Stimulated activated effector memory CD8-positive, alpha-beta T cell treated with anti-CD3 and anti-CD28 coated beads, Interleukin-12 subunit alpha, Interleukin-12 subunit beta, amount 100 ng/mL, for 72 hours (primary cell): ENCODE results near the gene FAM227B.

ENCODE experiments used
- ATAC-seq: fragments of 150-1000 bp; cut with Tn5 transposase; 2 replicates; pipeline ENCODE4 v1.10.0; 2021
- DNase-seq, 2 donors: peaks; one replicate each; pipeline ENCODE4 v3.0.0; 2021 to 2022; ENCODE audit warnings: low spot score in 2 of 2
- H3K27ac Mint-ChIP-seq: one replicate; pipeline ENCODE4 v1.8.0; 2022; ENCODE audit warnings: mild to moderate bottlenecking, mixed read lengths
- H3K36me3 Mint-ChIP-seq: one replicate; pipeline ENCODE4 v1.8.0; 2022; ENCODE audit warnings: mild to moderate bottlenecking, mixed read lengths
- H3K4me1 Mint-ChIP-seq: one replicate; pipeline ENCODE4 v1.8.0; 2022; ENCODE audit warnings: mixed read lengths
- H3K4me3 Mint-ChIP-seq: one replicate; pipeline ENCODE4 v1.8.0; 2022; ENCODE audit warnings: mild to moderate bottlenecking, mixed read lengths
- H3K9me3 Mint-ChIP-seq: one replicate; pipeline ENCODE4 v1.8.0; 2022; ENCODE audit warnings: mixed read lengths

The FAM227B gene

DNA sequence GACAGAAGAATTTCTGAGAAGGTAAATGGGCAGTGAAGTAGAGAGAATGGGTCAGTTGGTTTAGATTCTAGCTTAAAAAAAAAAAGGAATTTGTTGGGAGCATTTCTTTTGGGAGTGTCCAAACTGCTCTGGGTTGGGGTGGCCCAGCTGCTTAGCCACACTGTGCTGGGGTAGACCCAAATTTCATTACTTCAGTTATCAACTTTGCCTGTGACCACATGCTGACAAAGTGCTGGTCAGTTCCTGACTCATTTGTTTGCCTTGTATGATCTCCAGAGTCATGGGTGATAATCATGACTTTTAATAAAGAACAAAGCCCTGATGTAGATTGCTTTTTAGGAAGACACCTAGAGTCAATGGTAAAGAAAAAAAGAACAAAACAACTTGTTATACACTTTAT is 319.1 kb downstream of the FAM227B start:
- peaks cover 11% of the 10 kb centered on the region for H3K36me3 Mint-ChIP-seq
- no peak overlapping the region for H3K27ac Mint-ChIP-seq
- H3K4me1 Mint-ChIP-seq: peaks cover 25% of the 10 kb centered on the region
- DNase-seq (no peak), ATAC-seq (no peak)
- H3K4me3 Mint-ChIP-seq: no peak overlapping the region
- no peaks in the 10 kb centered on the region for H3K9me3 Mint-ChIP-seq

DNA sequence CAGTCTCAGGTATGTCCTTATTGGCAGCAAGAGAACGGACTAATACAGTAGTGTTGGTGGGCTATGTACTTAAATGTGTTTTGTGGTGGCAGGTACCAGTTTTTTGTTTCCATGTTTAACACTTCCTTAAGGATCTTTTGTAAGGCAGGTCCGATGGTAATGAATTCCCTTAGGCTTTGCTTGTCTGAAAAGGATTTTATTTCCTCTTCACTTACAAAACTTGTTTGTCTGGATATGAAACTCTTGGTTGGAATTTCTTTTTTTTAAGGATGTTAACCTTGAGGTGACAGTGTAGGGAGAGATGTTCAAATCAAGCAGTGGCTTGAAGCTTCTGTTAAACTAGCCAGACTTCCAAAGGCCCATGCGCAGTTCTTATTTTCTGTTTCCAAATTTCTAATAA is 319.8 kb downstream of the FAM227B start:
- no peaks in the 10 kb centered on the region for H3K9me3 Mint-ChIP-seq
- peaks cover 18% of the 10 kb centered on the region for H3K36me3 Mint-ChIP-seq
- peaks cover 25% of the 10 kb centered on the region for H3K4me1 Mint-ChIP-seq
- DNase-seq (no peak), ATAC-seq (no peak)
- H3K27ac Mint-ChIP-seq: no peak overlapping the region
- no peak overlapping the region for H3K4me3 Mint-ChIP-seq

DNA sequence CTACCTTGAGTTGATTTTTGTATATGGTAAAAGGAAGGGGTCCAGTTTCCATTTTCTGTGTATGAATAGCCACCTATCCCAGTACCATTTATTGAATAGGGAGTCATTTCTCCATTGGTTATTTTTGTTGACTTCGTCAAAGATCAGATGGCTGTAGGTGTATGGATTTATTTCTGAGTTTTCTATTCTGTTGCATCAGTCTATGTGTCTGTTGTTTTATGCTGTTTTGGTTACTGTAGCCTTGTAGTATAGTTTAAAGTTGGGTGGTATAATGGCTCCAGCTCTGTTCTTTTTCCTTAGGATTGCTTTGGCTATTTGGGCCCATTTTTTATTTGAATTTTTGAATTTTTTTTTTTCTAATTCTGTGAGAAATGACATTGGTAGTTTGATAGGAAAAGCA is 323.0 kb downstream of the FAM227B start:
- peaks cover 21% of the 10 kb centered on the region for H3K4me1 Mint-ChIP-seq

DNA sequence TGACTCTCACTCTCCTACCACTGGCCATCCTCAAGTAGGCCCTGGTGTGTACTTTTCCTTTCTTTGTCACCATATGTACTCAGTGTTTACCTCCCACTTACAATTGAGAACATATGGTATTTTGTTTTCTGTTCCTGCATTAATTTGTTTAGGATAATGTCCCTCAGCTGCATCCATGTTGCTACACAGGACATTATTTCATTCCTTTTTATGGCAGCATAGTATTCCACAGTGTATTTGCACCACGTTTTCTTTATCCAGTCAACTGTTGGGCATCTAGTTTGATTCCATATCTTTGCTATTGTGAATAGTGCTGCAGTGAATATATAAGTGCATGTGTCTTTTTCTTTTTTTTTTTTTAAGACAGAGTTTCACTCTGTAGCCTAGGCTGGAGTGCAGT is 324.4 kb downstream of the FAM227B start:
- peaks cover 42% of the 10 kb centered on the region for H3K36me3 Mint-ChIP-seq
- peaks cover 21% of the 10 kb centered on the region for H3K4me1 Mint-ChIP-seq
- ATAC-seq (no peak), DNase-seq (no peak)
- H3K4me3 Mint-ChIP-seq: no peak overlapping the region
- no peak overlapping the region for H3K27ac Mint-ChIP-seq
- no peaks in the 10 kb centered on the region for H3K9me3 Mint-ChIP-seq

More for the DNA sequence above, 323.0 kb downstream of the FAM227B start:
- no peak overlapping the region for H3K27ac Mint-ChIP-seq
- H3K9me3 Mint-ChIP-seq: no peaks in the 10 kb centered on the region
- no peak for DNase-seq
- H3K36me3 Mint-ChIP-seq: peaks cover 31% of the 10 kb centered on the region
- ATAC-seq: no peak
- no peak overlapping the region for H3K4me3 Mint-ChIP-seq

DNA sequence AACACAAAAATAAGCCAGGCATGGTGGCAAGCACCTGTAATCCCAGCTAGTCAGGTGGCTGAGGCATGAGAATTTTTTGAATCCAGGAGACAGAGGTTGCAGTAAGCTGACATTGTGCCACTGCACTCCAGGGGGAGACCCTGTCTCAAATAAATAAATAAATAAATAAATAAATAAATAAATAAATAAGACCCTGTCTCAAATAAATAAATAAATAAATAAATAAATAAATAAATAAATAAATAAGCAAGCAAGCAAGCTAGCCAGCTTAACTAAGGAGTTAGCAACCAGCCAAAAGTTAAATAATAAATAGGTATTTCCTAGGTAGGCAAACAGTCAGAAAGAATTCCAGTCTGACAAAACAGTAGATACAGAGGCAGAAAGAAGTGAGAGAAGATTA is 326.7 kb downstream of the FAM227B start:
- H3K4me3 Mint-ChIP-seq: no peak overlapping the region

DNA sequence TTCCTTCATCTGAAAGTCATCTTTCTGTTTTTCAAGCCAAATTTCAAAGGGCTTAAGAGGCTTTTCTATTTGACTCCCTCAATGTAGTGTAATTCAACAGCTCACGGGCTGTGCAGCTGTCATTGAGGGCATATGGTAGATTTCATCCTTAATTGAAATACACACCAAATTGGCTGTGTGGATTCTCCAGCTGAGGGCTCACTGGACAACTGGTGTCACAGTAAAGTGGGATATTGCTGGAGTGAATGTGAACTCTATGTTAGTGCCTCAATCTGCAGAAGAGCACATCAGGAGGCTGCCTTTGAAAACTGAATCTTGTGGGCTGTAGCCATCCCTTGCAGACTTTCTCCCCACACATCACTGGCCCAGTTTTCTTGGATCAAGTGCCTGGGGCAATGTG is 330.4 kb downstream of the FAM227B start:
- H3K27ac Mint-ChIP-seq: peak overlapping the region; percentile 39
- DNase-seq: no peak
- peaks cover 41% of the 10 kb centered on the region for H3K36me3 Mint-ChIP-seq
- peaks cover 1% of the 10 kb centered on the region for H3K9me3 Mint-ChIP-seq
- H3K4me3 Mint-ChIP-seq: no peak overlapping the region
- ATAC-seq: no peak
- H3K4me1 Mint-ChIP-seq: peaks cover 37% of the 10 kb centered on the region

More for the DNA sequence above, 326.7 kb downstream of the FAM227B start:
- no peaks in the 10 kb centered on the region for H3K9me3 Mint-ChIP-seq
- ATAC-seq (no peak), DNase-seq (no peak)
- H3K4me1 Mint-ChIP-seq: peaks cover 14% of the 10 kb centered on the region
- H3K36me3 Mint-ChIP-seq: peaks cover 35% of the 10 kb centered on the region
- H3K27ac Mint-ChIP-seq: no peak overlapping the region

DNA sequence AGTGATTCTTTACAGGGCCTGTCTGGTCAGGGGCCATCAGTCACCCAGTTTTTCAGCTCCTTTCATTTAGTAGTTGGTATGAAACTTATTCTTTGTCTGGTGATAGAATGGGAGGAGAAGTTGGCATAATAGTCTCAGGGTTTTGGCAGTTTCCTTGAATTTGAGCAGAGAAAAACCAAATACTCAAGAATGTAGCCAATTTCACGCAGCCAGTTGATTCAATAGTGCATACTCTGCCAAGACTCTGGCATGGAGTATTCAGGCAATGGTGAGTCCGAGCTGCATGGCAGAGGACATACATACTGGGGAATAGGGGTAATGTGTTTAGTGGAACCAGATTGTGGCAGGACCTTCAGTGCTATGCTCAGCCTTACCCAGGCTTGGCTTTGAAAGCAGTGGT is 332.2 kb downstream of the FAM227B start:
- Mint-ChIP-seq H3K4me1 (peaks cover 37% of the 10 kb centered on the region), H3K9me3 (peaks cover 5% of the 10 kb centered on the region), H3K27ac (peak overlapping the region; percentile 75), H3K36me3 (peaks cover 48% of the 10 kb centered on the region), H3K4me3 (no peak overlapping the region)
- DNase-seq: no peak
- no peak for ATAC-seq

DNA sequence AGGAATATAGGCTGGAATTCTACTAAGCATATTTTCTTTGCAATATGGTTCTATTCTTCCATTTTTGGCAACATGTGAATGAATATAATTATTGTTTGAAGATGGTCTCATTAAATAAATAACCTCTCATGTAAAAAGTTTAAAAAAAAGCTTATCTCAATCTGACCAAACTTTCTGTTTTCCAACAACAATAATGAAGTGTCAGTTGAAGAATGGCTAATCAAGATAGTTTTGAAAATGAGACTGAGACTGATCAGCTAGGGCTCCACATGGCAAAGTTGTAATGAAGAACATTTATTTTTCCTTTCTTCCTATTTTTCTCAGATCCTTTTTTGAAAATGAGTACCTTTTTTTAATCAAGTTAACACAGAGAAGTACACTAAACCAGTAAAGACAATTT is 333.1 kb downstream of the FAM227B start:
- ATAC-seq: no peak
- Mint-ChIP-seq H3K4me1 (peaks cover 37% of the 10 kb centered on the region), H3K9me3 (peaks cover 5% of the 10 kb centered on the region), H3K27ac (peak overlapping the region; percentile 75), H3K4me3 (no peak overlapping the region), H3K36me3 (peaks cover 47% of the 10 kb centered on the region)
- no peak for DNase-seq

DNA sequence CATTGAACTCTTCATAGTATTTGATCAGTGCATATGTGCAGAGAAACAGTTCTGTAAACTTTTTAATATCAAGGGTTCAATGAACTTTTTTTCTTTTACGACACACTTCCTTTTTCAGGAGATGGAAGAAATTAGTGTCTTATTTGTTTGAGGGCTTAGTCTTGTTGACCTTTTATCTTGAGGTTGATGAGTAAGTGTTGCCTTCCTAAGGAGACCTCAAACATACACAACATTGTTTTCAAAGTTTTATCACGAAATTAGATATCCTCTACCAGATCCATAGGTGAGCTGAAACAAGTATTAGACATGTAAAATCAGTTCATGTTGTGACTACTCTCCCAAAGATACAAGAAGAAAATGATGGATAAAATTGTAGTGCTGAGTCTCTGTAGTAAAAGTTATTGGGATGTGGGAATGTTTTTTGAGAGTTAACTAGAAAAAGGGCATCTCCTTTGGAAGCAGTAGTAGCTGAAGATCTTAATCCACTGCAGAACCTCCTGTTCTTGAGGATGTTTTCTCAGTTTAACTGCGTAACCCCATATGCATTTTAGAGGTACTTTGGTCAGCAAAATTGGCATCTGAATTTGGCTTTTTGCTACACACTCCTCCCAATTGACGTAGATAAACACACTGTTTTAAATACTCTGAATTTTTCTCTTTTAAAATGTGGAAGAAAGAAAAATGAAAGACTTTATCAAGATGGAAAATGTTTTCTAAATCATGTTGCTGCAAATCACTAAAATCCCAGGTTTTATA is 333.8 kb downstream of the FAM227B start:
- peaks cover 40% of the 10 kb centered on the region for H3K36me3 Mint-ChIP-seq
- ATAC-seq: peak; percentile 97
- H3K9me3 Mint-ChIP-seq: peaks cover 5% of the 10 kb centered on the region
- H3K4me1 Mint-ChIP-seq: peaks cover 37% of the 10 kb centered on the region
- DNase-seq: no peak
- H3K27ac Mint-ChIP-seq: peak overlapping the region; percentile 75
- H3K4me3 Mint-ChIP-seq: no peak overlapping the region

DNA sequence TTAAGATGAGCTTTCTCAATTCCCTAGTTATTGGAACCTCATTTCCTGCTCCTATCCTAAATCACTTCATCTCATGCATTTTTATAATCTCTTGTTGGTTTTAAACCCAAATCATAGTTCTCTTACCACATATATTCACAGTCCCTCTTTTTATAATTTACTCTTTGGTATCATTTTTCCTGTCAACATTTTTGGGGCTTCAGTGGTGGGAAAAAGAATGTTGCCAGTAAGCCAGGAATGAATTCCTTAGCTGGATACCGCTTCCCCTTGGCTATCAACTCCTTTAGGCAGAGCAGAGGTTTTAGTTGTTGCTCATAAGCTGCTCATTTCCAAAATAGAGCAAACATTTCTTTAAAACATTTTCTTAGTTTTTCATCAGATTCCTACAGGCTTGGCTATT is 338.3 kb downstream of the FAM227B start:
- Mint-ChIP-seq H3K36me3 (peaks cover 31% of the 10 kb centered on the region), H3K4me3 (no peak overlapping the region), H3K9me3 (peaks cover 5% of the 10 kb centered on the region), H3K27ac (no peak overlapping the region), H3K4me1 (peaks cover 21% of the 10 kb centered on the region)
- ATAC-seq: no peak
- no peak for DNase-seq

DNA sequence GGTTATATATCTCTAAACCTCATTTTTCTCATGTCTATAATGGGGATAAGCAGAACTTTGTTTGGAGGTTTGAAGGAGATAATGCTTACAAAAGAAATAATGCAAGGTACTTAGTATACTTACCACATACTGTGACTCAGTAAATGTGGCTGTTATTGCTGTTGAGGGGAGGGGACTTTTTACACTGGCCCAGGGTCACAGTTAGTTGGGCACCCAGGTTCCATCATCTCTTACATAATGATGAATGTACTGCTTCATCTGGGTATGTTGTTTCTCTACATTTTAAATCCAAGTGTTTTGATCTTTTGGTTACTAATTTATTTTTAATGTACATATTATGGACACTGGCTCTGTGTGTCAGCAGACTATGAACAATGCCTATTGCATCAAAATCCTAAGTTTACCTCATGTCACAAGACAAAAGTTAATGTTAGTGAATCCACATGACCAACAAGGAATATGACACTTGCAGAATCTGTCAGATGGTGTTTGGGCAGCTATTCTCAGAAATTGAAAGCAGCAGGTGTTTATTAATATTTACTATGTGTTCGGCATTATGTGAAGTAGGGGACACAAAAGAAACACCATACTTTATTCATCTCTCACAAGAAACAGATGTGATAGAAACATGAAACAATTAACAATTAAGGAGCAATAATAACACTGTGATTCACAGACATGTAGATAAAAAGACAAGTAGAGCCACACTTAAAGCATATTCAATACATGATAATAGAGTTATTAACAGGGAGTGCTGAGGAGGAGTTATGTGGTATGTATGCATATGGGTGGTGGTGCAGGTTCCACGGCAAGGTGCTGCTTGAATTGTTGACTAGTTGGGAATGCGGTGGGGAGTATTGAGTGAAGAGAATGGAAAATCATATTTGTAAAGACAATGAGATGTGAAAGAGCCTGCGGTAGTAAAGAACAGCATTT is 340.8 kb downstream of the FAM227B start:
- no peak overlapping the region for H3K4me3 Mint-ChIP-seq
- ATAC-seq (peak; percentile 66), DNase-seq (no peak)
- H3K4me1 Mint-ChIP-seq: no peaks in the 10 kb centered on the region
- H3K27ac Mint-ChIP-seq: peak overlapping the region; percentile 1
- no peaks in the 10 kb centered on the region for H3K9me3 Mint-ChIP-seq
- peaks cover 14% of the 10 kb centered on the region for H3K36me3 Mint-ChIP-seq

DNA sequence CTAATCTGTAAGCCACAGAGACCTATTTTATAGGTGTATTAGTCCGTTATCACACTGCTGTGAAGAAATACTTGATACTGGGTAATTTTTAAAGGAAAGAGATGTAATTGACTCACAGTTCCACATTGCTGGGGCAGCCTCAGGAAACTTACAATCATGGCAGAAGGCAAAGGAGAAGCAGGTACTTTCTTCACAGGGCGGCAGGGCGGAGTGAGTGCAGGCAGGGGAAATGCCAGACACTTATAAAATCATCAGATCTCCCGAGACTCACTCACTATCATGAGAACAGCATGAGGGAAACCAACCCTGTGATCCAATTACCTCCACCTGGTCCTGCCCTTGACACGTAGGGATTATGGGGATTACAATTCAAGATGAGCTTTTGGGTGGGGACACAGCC is 341.9 kb downstream of the FAM227B start:
- no peaks in the 10 kb centered on the region for H3K4me1 Mint-ChIP-seq
- H3K9me3 Mint-ChIP-seq: no peaks in the 10 kb centered on the region
- H3K27ac Mint-ChIP-seq: no peak overlapping the region
- DNase-seq (no peak), ATAC-seq (no peak)
- H3K36me3 Mint-ChIP-seq: peaks cover 10% of the 10 kb centered on the region
- H3K4me3 Mint-ChIP-seq: no peak overlapping the region
